Measurements from ENCODE around the gene RABEP1.

The RABEP1 gene

DNA sequence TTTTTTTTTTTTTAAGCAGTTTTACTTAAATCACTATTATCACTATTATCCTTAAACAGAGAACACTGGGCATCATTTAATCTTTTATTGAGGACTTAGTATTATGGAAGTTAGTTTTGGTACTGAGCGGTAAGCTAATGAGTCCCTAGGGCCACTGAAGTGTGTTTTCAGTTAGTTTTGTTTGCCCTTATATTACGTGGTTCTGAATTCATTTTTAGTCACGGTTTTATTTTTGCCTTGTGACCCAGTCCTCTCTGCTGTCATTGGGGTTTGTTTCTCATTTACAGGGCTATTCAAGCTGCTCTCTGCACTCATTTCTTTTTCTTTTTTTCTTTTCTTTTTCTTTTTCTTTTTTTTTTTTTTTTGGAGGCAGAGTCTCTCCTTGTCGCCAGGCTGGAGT lies 17.3 kb downstream of the RABEP1 start:
- H3K4me3 ChIP-seq (ENCODE audit: low read depth, low read length) = no peak overlapping the region
- no peak for TF ChIP-seq CTCF (IDR thresholded peaks at IDR 0.05; ENCODE audit: low read depth, low read length, missing control alignments)
- no peak for DNase-seq (ENCODE audit: low read depth)

GRCh38 chr17:5304636-5305035 lies 22.6 kb downstream of the RABEP1 start:
- TF ChIP-seq CTCF (IDR thresholded peaks at IDR 0.05; ENCODE audit: low read depth, low read length, missing control alignments) = no peak
- H3K4me3 ChIP-seq (ENCODE audit: low read depth, low read length) = no peak overlapping the region
- DNase-seq (ENCODE audit: low read depth) = no peak

DNA sequence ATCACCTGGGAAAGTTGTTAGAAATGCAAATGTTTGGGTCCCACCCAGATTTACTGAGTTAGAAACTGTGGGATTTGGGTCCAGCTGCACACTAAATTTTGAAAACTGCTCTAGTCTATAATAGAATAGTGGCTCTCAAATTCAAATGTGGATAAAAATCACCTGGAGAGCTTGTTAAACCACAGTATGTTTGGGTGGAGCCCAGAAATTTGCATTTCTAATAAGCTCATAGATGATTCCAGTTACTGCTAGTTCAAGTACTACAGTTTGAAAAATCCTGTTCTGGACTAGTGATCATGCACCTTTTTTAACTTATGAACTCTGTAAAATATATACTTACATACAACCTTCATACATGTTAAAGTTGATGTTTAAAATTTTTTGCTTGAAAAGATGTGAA lies 27.8 kb downstream of the RABEP1 start:
- DNase-seq (ENCODE audit: low read depth) = no peak

GRCh38 chr17:5325851-5326250 lies 43.8 kb downstream of the RABEP1 start:
- no peak for TF ChIP-seq CTCF (IDR thresholded peaks at IDR 0.05; ENCODE audit: low read depth, low read length, missing control alignments)
- H3K4me3 ChIP-seq (ENCODE audit: low read depth, low read length) = no peak overlapping the region
- DNase-seq (ENCODE audit: low read depth) = no peak

More for the DNA sequence above, 27.8 kb downstream of the RABEP1 start:
- H3K4me3 ChIP-seq (ENCODE audit: low read depth, low read length) = no peak overlapping the region
- TF ChIP-seq CTCF (IDR thresholded peaks at IDR 0.05; ENCODE audit: low read depth, low read length, missing control alignments) = no peak

- TF ChIP-seq CTCF (IDR thresholded peaks at IDR 0.05; ENCODE audit: low read depth, low read length, missing control alignments) = no peak
- H3K4me3 ChIP-seq (ENCODE audit: low read depth, low read length) = no peak overlapping the region
- DNase-seq (ENCODE audit: low read depth) = no peak
Measured at GRCh38 chr17:5329784-5330557, 47.9 kb downstream of the RABEP1 start.

GRCh38 chr17:5330981-5331380 lies 48.9 kb downstream of the RABEP1 start:
- no peak for TF ChIP-seq CTCF (IDR thresholded peaks at IDR 0.05; ENCODE audit: low read depth, low read length, missing control alignments)
- no peak overlapping the region for H3K4me3 ChIP-seq (ENCODE audit: low read depth, low read length)
- no peak for DNase-seq (ENCODE audit: low read depth)

GRCh38 chr17:5331506-5331905 lies 49.4 kb downstream of the RABEP1 start:
- H3K4me3 ChIP-seq (ENCODE audit: low read depth, low read length) = no peak overlapping the region
- TF ChIP-seq CTCF (IDR thresholded peaks at IDR 0.05; ENCODE audit: low read depth, low read length, missing control alignments) = no peak
- DNase-seq (ENCODE audit: low read depth) = no peak

Data from GM12864 (cell line).